Smooth muscle cell (in vitro differentiated cells): Measurements from ENCODE around the gene INTS14. TPM values are rescaled to one million over a fixed set of nuclear protein-coding genes. Genes with fewer than 3 reads are reported as not detected.

Experiments
- DNase-seq: peaks from one replicate; lab custom pipeline; 2025; ENCODE audit not compliant: unreplicated experiment; lab: John Stamatoyannopoulos, UW
- H2AFZ ChIP-seq: fragments of 200-600 bp; sonication (generic); 2 replicates; pipeline ENCODE4 v1.6.0; 2016; ENCODE audit warnings: antibody characterized with exemption, low read depth, mild to moderate bottlenecking
- H3F3A ChIP-seq: fragments of 200-600 bp; sonication (generic); 2 replicates; pipeline ENCODE4 v1.6.0; 2017; ENCODE audit warnings: antibody characterized with exemption, low read depth
- H3K27ac ChIP-seq: fragments of 200-600 bp; sonication (generic); 2 replicates; pipeline ENCODE4 v1.5.1; 2016; ENCODE audit warnings: low read depth, mild to moderate bottlenecking
- H3K27me3 ChIP-seq: fragments of 200-600 bp; sonication (generic); 2 replicates; pipeline ENCODE4 v1.6.1; 2016; ENCODE audit warnings: low read depth, mild to moderate bottlenecking
- H3K36me3 ChIP-seq: fragments of 200-600 bp; sonication (generic); 2 replicates; pipeline ENCODE4 v1.5.1; 2016; ENCODE audit warnings: low read depth
- H3K4me1 ChIP-seq: fragments of 200-600 bp; sonication (generic); 2 replicates; pipeline ENCODE4 v1.5.1; 2016; ENCODE audit warnings: low read depth
- H3K4me2 ChIP-seq: fragments of 200-600 bp; sonication (generic); 2 replicates; pipeline ENCODE4 v1.6.0; 2016; ENCODE audit warnings: mild to moderate bottlenecking
- H3K4me3 ChIP-seq: fragments of 200-600 bp; sonication (generic); 2 replicates; pipeline ENCODE4 v1.5.1; 2016; ENCODE audit warnings: mild to moderate bottlenecking
- H3K79me2 ChIP-seq: fragments of 200-600 bp; sonication (generic); 2 replicates; pipeline ENCODE4 v1.6.0; 2016; ENCODE audit warnings: low read depth, mild to moderate bottlenecking
- H3K9ac ChIP-seq: fragments of 200-600 bp; sonication (generic); 2 replicates; pipeline ENCODE4 v1.6.0; 2016; ENCODE audit warnings: low read depth
- H3K9me3 ChIP-seq: fragments of 200-600 bp; sonication (generic); replicated peaks from 2 replicates; pipeline ENCODE4 v1.5.1; 2016; ENCODE audit warnings: low read depth
- H4K20me1 ChIP-seq: fragments of 200-600 bp; sonication (generic); 2 replicates; pipeline ENCODE4 v1.6.0; 2016; ENCODE audit warnings: low read depth
- CTCF ChIP-seq: fragments of 200-600 bp; sonication (generic); IDR thresholded peaks from 2 replicates; pipeline ENCODE4 v1.5.1; 2017; ENCODE audit warnings: borderline replicate concordance, mild to moderate bottlenecking, antibody characterized with exemption; ENCODE audit not compliant: insufficient read depth, poor library complexity, severe bottlenecking
- WGBS: methylation state at CpG from one replicate; pipeline ENCODE4 v1.1.7; 2016; ENCODE audit warnings: low lambda C conversion rate; 5-methylcytosine and 5-hydroxymethylcytosine counted together
- polyA plus RNA-seq: library from polyadenylated mRNA; unstranded; fragments of >200 nt; fragmentation: Nextera tagmentation; extraction: Ambion mirVana; gene quantifications from 2 replicates; pipeline ENCODE4 v1.2.1, GENCODE V29; 2016
- total RNA-seq: library from RNA; depleted of rRNA; stranded (reverse); fragments of >200 nt; gene quantifications from 2 replicates; pipeline ENCODE4 v1.2.3, GENCODE V29; 2014

Gene INTS14
- total and polyA plus RNA-seq, 2 experiments from 2014 or later: 18.3 to 22.5 TPM

GRCh38 chr15:65646486-65646885 is 35.6 kb upstream of the INTS14 start:
- no peak for DNase-seq
- no peak overlapping the region for H3K4me2 ChIP-seq

GRCh38 chr15:65645392-65645791 is 34.5 kb upstream of the INTS14 start:
- no peaks in the 10 kb centered on the region for H3K79me2 ChIP-seq
- no peak overlapping the region for H3K4me2 ChIP-seq
- no peaks in the 10 kb centered on the region for H3K4me1 ChIP-seq
- no peaks in the 10 kb centered on the region for H3K36me3 ChIP-seq
- H3K4me3 ChIP-seq: no peak overlapping the region
- no peaks in the 10 kb centered on the region for H3K27me3 ChIP-seq
- H2AFZ ChIP-seq: no peak overlapping the region
- H3K27ac ChIP-seq: no peak overlapping the region
- WGBS: 91% methylated on average over 4 of the region's 4 CpGs
- no peak for TF ChIP-seq CTCF
- no peaks in the 10 kb centered on the region for H3F3A ChIP-seq
- H3K9ac ChIP-seq: no peak overlapping the region
- no peaks in the 10 kb centered on the region for H4K20me1 ChIP-seq
- DNase-seq: no peak
- no peaks in the 10 kb centered on the region for H3K9me3 ChIP-seq

More at GRCh38 chr15:65646486-65646885, 35.6 kb upstream of the INTS14 start:
- H3F3A ChIP-seq: no peaks in the 10 kb centered on the region
- H2AFZ ChIP-seq: no peak overlapping the region
- H3K36me3 ChIP-seq: no peaks in the 10 kb centered on the region
- no peaks in the 10 kb centered on the region for H3K27me3 ChIP-seq
- no peak overlapping the region for H3K9ac ChIP-seq
- H3K79me2 ChIP-seq: no peaks in the 10 kb centered on the region
- no peak for TF ChIP-seq CTCF
- no peaks in the 10 kb centered on the region for H4K20me1 ChIP-seq
- H3K9me3 ChIP-seq: no peaks in the 10 kb centered on the region
- WGBS: 74% methylated on average over 4 of the region's 4 CpGs
- H3K27ac ChIP-seq: no peak overlapping the region
- no peaks in the 10 kb centered on the region for H3K4me1 ChIP-seq
- H3K4me3 ChIP-seq: no peak overlapping the region

GRCh38 chr15:65644282-65644681 is 33.4 kb upstream of the INTS14 start:
- Histone ChIP-seq H3K4me3 (no peak overlapping the region), H4K20me1 (no peaks in the 10 kb centered on the region), H2AFZ (no peak overlapping the region), H3K9ac (no peak overlapping the region), H3K4me1 (no peaks in the 10 kb centered on the region), H3K27me3 (no peaks in the 10 kb centered on the region), H3K36me3 (no peaks in the 10 kb centered on the region), H3K27ac (no peak overlapping the region), H3K9me3 (no peaks in the 10 kb centered on the region), H3K4me2 (no peak overlapping the region), H3F3A (no peaks in the 10 kb centered on the region), H3K79me2 (no peaks in the 10 kb centered on the region)
- no peak for TF ChIP-seq CTCF
- DNase-seq: no peak
- WGBS: 97% methylated on average over 4 of the region's 4 CpGs

- H3K4me2 ChIP-seq: no peak overlapping the region
- no peak overlapping the region for H3K4me3 ChIP-seq
- no peaks in the 10 kb centered on the region for H3K9me3 ChIP-seq
- 87% methylated on average over 6 of the region's 6 CpGs for WGBS
- no peaks in the 10 kb centered on the region for H3K27me3 ChIP-seq
- no peaks in the 10 kb centered on the region for H3F3A ChIP-seq
- H4K20me1 ChIP-seq: no peaks in the 10 kb centered on the region
- no peaks in the 10 kb centered on the region for H3K36me3 ChIP-seq
- TF ChIP-seq CTCF: no peak
- H3K9ac ChIP-seq: no peak overlapping the region
- no peak overlapping the region for H2AFZ ChIP-seq
- DNase-seq: no peak
- H3K27ac ChIP-seq: no peak overlapping the region
- H3K4me1 ChIP-seq: no peaks in the 10 kb centered on the region
- H3K79me2 ChIP-seq: no peaks in the 10 kb centered on the region
These were observed 31.7 kb upstream of the INTS14 start for GRCh38 chr15:65642594-65642993.
